ENCODE measurements around the gene ISCU.

GRCh38 chr12:108559007-108559655, 3.3 kb upstream of the ISCU start:
- TF ChIP-seq CTCF (IDR thresholded peaks at IDR 0.05), result no peak
- no peak for TF ChIP-seq SMC3 (IDR thresholded peaks at IDR 0.05; ENCODE audit: low read depth, low read length)
- TF ChIP-seq TCF12 (IDR thresholded peaks at IDR 0.05), result no peak
- TF ChIP-seq EZH2phosphoT487 (IDR thresholded peaks at IDR 0.05; ENCODE audit: borderline replicate concordance, low read depth), result no peak
- no peak for TF ChIP-seq POLR2AphosphoS5 (IDR thresholded peaks at IDR 0.05; ENCODE audit: low read depth, low read length)
- TF ChIP-seq YY1 (IDR thresholded peaks at IDR 0.05; ENCODE audit: low read depth), result no peak

Data from SK-N-SH (cell line).